Heart right ventricle (tissue), 16 donors: Measurements from ENCODE around the gene ABCA6. TPM values are rescaled to one million over a fixed set of nuclear protein-coding genes. Genes with fewer than 3 reads are reported as not detected.

Experiments used
- ATAC-seq, 8 donors: fragments of 200-7000 bp; cut with Tn5 transposase; one replicate each; pipeline ENCODE4 v1.9.1; 2020; ENCODE audit warnings: mild to moderate bottlenecking in 8 of 8, moderate library complexity in 8 of 8, moderate number of reproducible peaks in 1 of 8
- DNase-seq, 2 donors: peaks; one replicate each; pipeline ENCODE4 v3.0.0-alpha.2; 2020
- H3K27ac ChIP-seq, 10 donors: fragments of 200-600 bp; sonication (generic) in 2 of 10; one replicate each; pipeline versions ENCODE4 v1.5.0 to v1.8.0; 2020 to 2022; ENCODE audit warnings: mild to moderate bottlenecking in 3 of 10
- H3K27me3 ChIP-seq, 7 donors: fragments of 200-600 bp; one replicate each; pipeline ENCODE4 v1.8.0; 2021 to 2022; ENCODE audit warnings: mild to moderate bottlenecking in 2 of 7
- H3K36me3 ChIP-seq, 9 donors: fragments of 200-600 bp; sonication (generic) in 1 of 9; one replicate each; pipeline versions ENCODE4 v1.5.0 to v1.8.0; 2020 to 2022; ENCODE audit warnings: mild to moderate bottlenecking in 2 of 9
- H3K4me1 ChIP-seq, 9 donors: fragments of 200-600 bp; sonication (generic) in 1 of 9; one replicate each; pipeline versions ENCODE4 v1.5.0 to v1.8.0; 2020 to 2022; ENCODE audit warnings: mild to moderate bottlenecking in 4 of 9
- H3K4me3 ChIP-seq, 10 donors: fragments of 200-600 bp; sonication (generic) in 2 of 10; one replicate each; pipeline versions ENCODE4 v1.5.0 to v1.8.0; 2020 to 2022; ENCODE audit warnings: mild to moderate bottlenecking in 7 of 10, moderate library complexity in 2 of 10
- H3K9me3 ChIP-seq, 11 donors: fragments of 200-600 bp in 10 of 11; sonication (generic) in 2 of 11; one replicate each; pipeline versions ENCODE4 v1.5.0 to v1.8.0; 2013 to 2022; ENCODE audit warnings: mild to moderate bottlenecking in 2 of 11, control low read depth in 1 of 11, moderate library complexity in 1 of 11
- WGBS, 2 donors: extraction: QIAGEN DNeasy Blood & Tissue Kit; methylation state at CpG; one replicate each; pipeline ENCODE4 v1.1.7; 2013; ENCODE audit warnings: inconsistent platforms in 1 of 2; 5-methylcytosine and 5-hydroxymethylcytosine counted together
- intact Hi-C, 10 donors: fragments of 100-400 bp; cut with DNase I; formaldehyde crosslinking; loops; one replicate each; pipeline versions ENCODE4 v1.11.1 to v1.14.2; 2022
- polyA plus RNA-seq, 2 donors: library from polyadenylated mRNA; stranded (reverse); fragments of 200-250 nt; gene quantifications; one replicate each; pipeline ENCODE4 v1.2.3, GENCODE V29; 2013
- total RNA-seq, 10 donors: library from RNA; stranded (reverse); fragmentation: NEBNext Ultra II Directional in 3 of 10; extraction: Animal tissue kit (Norgen Biotek cat#: 25700) in 3 of 10; gene quantifications; one replicate each; pipeline versions ENCODE4 v1.2.1 to v1.2.4, GENCODE V29; 2021 to 2023
- TF ChIP-seq, protein P1 (sequence below), 9 donors: fragments of 200-600 bp; sonication (generic) in 2 of 9; IDR thresholded peaks; one replicate each; pipeline versions ENCODE4 v1.5.0 to v1.8.0; 2021 to 2022; ENCODE audit warnings: antibody characterized with exemption in 9 of 9, mild to moderate bottlenecking in 5 of 9, moderate library complexity in 1 of 9
- donor health status: Arrhythmogenic right ventricular cardiomyopathy.
- donor health status: ischemic (EF 13 %, LVEDD 7.1; RV severe dilation, severe dysfunction).
- donor health status: healthy with polysubstance abuse.
- donor health status: DM: no; HTN: yes; CAD: no.
- donor health status: DM: no; HTN: no; CAD: no.
- donor health status: ischemic (EF 25% LVEDD 6.9; RV normal size, moderate dysfunction).
- donor health status: ischemic (EF 25% LVEDD 5.7; RV mildly dilated, moderate dysfunction).
- donor health status: healthy.
- donor health status: DM: yes; HTN: yes; CAD: no.
- donor health status: Ischemic cardiomyopathy.
- donor health status: ischemic (EF 35%, LVEDD 5.7; RV mildly dilated, moderate dysfunction).
- donor health status: nonischemic (EF 11% LVEDD 7.7; RV severe dilation, severe dysfunction).
- donor health status: DM: yes; HTN: yes; CAD: no.
- donor health status: PGD.
- donor health status: ischemic (EF 29% LVEDD 5.4; RV normal size, mild dysfunction).
- donor health status: nonischemic (EF 23%, LVEDD 6.1; RV moderate dilation, normal function).

ABCA6 gene
- total and polyA plus RNA-seq, 12 donors: 5.7 to 38.0 (median 15.0) TPM

- DNase-seq: no peak
- Histone ChIP-seq H3K27me3 (no peaks in the 10 kb centered on the region), H3K9me3 (no peaks in the 10 kb centered on the region), H3K36me3 (peaks cover 0 to 54% (median 0%) of the 10 kb centered on the region in 9 donors), H3K4me1 (peaks cover 0 to 22% (median 0%) of the 10 kb centered on the region in 9 donors), H3K27ac (peak overlapping the region in 3 of 10 donors; percentile 31 to 80 (median 43)), H3K4me3 (peak overlapping the region in 1 of 10 donors; percentile 4)
- ATAC-seq: peak in 5 of 8 donors; percentile 45 to 63 (median 58)
- 44 to 53% methylated on average over 8 of the region's 8 CpGs for WGBS, 2 donors
- TF ChIP-seq, protein P1, sequence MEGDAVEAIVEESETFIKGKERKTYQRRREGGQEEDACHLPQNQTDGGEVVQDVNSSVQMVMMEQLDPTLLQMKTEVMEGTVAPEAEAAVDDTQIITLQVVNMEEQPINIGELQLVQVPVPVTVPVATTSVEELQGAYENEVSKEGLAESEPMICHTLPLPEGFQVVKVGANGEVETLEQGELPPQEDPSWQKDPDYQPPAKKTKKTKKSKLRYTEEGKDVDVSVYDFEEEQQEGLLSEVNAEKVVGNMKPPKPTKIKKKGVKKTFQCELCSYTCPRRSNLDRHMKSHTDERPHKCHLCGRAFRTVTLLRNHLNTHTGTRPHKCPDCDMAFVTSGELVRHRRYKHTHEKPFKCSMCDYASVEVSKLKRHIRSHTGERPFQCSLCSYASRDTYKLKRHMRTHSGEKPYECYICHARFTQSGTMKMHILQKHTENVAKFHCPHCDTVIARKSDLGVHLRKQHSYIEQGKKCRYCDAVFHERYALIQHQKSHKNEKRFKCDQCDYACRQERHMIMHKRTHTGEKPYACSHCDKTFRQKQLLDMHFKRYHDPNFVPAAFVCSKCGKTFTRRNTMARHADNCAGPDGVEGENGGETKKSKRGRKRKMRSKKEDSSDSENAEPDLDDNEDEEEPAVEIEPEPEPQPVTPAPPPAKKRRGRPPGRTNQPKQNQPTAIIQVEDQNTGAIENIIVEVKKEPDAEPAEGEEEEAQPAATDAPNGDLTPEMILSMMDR (IDR thresholded peaks at IDR 0.05): no peak
- intact Hi-C loops: no loop called here
Measured at GRCh38 chr17:69093279-69093789, 48.4 kb downstream of the ABCA6 start.

DNA sequence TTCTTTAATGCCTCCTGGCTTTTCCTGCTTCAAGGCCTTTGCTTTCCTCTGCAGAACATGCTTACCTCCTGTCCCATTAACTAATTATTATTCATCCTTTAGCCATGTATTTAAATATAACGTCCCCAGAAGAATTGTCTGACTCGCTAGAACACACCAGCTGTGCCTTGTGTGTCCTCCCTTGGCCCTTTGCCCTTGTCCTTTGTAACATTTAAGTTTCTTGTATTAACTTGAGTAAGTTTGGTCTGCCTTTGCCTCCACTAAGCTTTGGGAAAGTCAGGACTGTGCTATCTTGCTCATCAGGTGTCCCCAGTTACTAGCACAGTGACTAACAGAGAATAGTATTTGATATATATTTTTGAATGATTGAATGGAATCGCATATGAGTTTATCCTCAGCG is 51.3 kb downstream of the ABCA6 start:
- no peak overlapping the region for H3K4me3 ChIP-seq
- TF ChIP-seq, protein P1 (IDR thresholded peaks at IDR 0.05): no peak
- intact Hi-C loops: no loop called here

GRCh38 chr17:69088643-69089200 is 53.0 kb downstream of the ABCA6 start:
- H3K36me3 ChIP-seq: peaks cover 0 to 60% (median 4%) of the 10 kb centered on the region in 9 donors
- H3K27me3 ChIP-seq: no peaks in the 10 kb centered on the region
- TF ChIP-seq, protein P1 (IDR thresholded peaks at IDR 0.05): no peak
- H3K9me3 ChIP-seq: no peaks in the 10 kb centered on the region
- no peak overlapping the region for H3K4me3 ChIP-seq
- H3K27ac ChIP-seq: no peak overlapping the region
- peaks cover 0 to 12% (median 0%) of the 10 kb centered on the region in 9 donors for H3K4me1 ChIP-seq
- intact Hi-C loops: no loop called here
- ATAC-seq (no peak), DNase-seq (no peak)
- whole genome bisulfite sequencing, 2 donors: 77 to 78% methylated on average over 4 of the region's 4 CpGs

More for the DNA sequence above, 51.3 kb downstream of the ABCA6 start:
- no peaks in the 10 kb centered on the region for H3K27me3 ChIP-seq
- H3K27ac ChIP-seq: no peak overlapping the region
- H3K4me1 ChIP-seq: peaks cover 0 to 22% (median 0%) of the 10 kb centered on the region in 9 donors
- DNase-seq: no peak
- ATAC-seq: no peak
- H3K9me3 ChIP-seq: no peaks in the 10 kb centered on the region
- 77 to 79% methylated on average over 4 of the region's 4 CpGs for WGBS, 2 donors
- peaks cover 0 to 59% (median 0%) of the 10 kb centered on the region in 9 donors for H3K36me3 ChIP-seq

DNA sequence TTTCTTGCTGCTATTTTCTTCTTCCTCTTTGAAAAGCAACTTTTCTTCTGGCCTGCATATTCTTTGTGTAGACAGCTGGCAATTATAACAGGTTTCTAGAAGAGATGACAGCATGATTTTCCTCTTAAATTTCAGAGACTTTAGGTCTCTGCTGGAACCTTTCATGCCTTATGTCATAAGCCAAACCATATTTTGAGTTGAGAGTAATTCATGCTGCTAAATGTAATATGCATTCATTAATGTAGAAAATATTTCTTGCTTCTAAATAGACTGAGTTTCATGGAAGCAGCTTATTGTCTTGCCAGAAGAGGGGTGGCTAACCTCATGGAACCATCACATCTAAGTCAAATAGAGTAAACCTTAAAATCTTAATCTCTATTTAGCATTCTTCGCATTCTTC is 55.1 kb downstream of the ABCA6 start:
- ATAC-seq (no peak), DNase-seq (no peak)
- TF ChIP-seq, protein P1 (IDR thresholded peaks at IDR 0.05): no peak
- Histone ChIP-seq H3K9me3 (peaks cover 0 to 11% (median 7%) of the 10 kb centered on the region in 11 donors), H3K4me3 (no peak overlapping the region), H3K27me3 (no peaks in the 10 kb centered on the region), H3K27ac (no peak overlapping the region), H3K4me1 (no peaks in the 10 kb centered on the region), H3K36me3 (peaks cover 8 to 80% (median 15%) of the 10 kb centered on the region in 9 donors)
- WGBS, 2 donors: 90 to 93% methylated on average over 1 of the region's 1 CpG
- intact Hi-C loops: no loop called here
